ENCODE results near the gene RPTOR. TPM values are rescaled to one million over a fixed set of nuclear protein-coding genes. Genes with fewer than 3 reads are reported as not detected.

Gene RPTOR
- total and polyA plus RNA-seq, 12 donors, result 7.9 to 30.3 (median 25.6) TPM

GRCh38 chr17:80779961-80780380 is 235.3 kb downstream of the RPTOR start:
- Histone ChIP-seq H3K27ac (peak overlapping the region in 1 of 10 donors; percentile 46), H3K36me3 (peaks cover 0 to 11% (median 0%) of the 10 kb centered on the region in 9 donors), H3K27me3 (no peaks in the 10 kb centered on the region), H3K4me1 (peaks cover 0 to 52% (median 20%) of the 10 kb centered on the region in 9 donors), H3K4me3 (no peak overlapping the region), H3K9me3 (no peaks in the 10 kb centered on the region)
- TF ChIP-seq CTCF (IDR thresholded peaks at IDR 0.05), result no peak
- intact Hi-C loops (cut with DNase I), result no loop called here
- 75 to 77% methylated on average over 16 of the region's 16 CpGs for WGBS, 2 donors
- no peak for DNase-seq
- ATAC-seq, result peak in 7 of 8 donors; percentile 27 to 68 (median 43)

GRCh38 chr17:80780381-80781198 is 236.0 kb downstream of the RPTOR start:
- Histone ChIP-seq H3K9me3 (no peaks in the 10 kb centered on the region), H3K4me1 (peaks cover 0 to 46% (median 20%) of the 10 kb centered on the region in 9 donors), H3K27me3 (no peaks in the 10 kb centered on the region), H3K27ac (peak overlapping the region in 1 of 10 donors; percentile 46), H3K4me3 (no peak overlapping the region), H3K36me3 (peaks cover 0 to 11% (median 0%) of the 10 kb centered on the region in 9 donors)
- ATAC-seq (no peak), DNase-seq (no peak)
- 82 to 84% methylated on average over 19 of the region's 19 CpGs for WGBS, 2 donors
- intact Hi-C loops (cut with DNase I), result no loop called here
- TF ChIP-seq CTCF (IDR thresholded peaks at IDR 0.05), result no peak

- Histone ChIP-seq H3K4me3 (no peak overlapping the region), H3K27me3 (no peaks in the 10 kb centered on the region), H3K36me3 (peaks cover 0 to 11% (median 0%) of the 10 kb centered on the region in 9 donors), H3K4me1 (peaks cover 0 to 43% (median 20%) of the 10 kb centered on the region in 9 donors), H3K27ac (peak overlapping the region in 3 of 10 donors; percentile 8 to 46 (median 19)), H3K9me3 (no peaks in the 10 kb centered on the region)
- intact Hi-C loops (cut with DNase I), result no loop called here
- WGBS, 2 donors, result 88 to 90% methylated on average over 13 of the region's 13 CpGs
- TF ChIP-seq CTCF (IDR thresholded peaks at IDR 0.05), result no peak
- ATAC-seq (no peak), DNase-seq (no peak)
Measured at GRCh38 chr17:80781211-80781610, 236.6 kb downstream of the RPTOR start.

GRCh38 chr17:80781807-80782277 is 237.2 kb downstream of the RPTOR start:
- 70 to 87% methylated on average over 14 of the region's 14 CpGs for WGBS, 2 donors
- H3K27me3 ChIP-seq, result no peaks in the 10 kb centered on the region
- intact Hi-C loops (cut with DNase I), result no loop called here
- DNase-seq, result peak in 1 of 2 donors; percentile 34
- H3K27ac ChIP-seq, result peak overlapping the region in 3 of 10 donors; percentile 8 to 46 (median 19)
- peaks cover 0 to 11% (median 0%) of the 10 kb centered on the region in 9 donors for H3K36me3 ChIP-seq
- H3K9me3 ChIP-seq, result no peaks in the 10 kb centered on the region
- TF ChIP-seq CTCF (IDR thresholded peaks at IDR 0.05), result no peak
- peaks cover 0 to 43% (median 20%) of the 10 kb centered on the region in 9 donors for H3K4me1 ChIP-seq
- ATAC-seq, result peak in 6 of 8 donors; percentile 34 to 77 (median 68)
- H3K4me3 ChIP-seq, result no peak overlapping the region
